Natural killer cell (primary cell): ENCODE results near the gene AMPD3. TPM values are rescaled to one million over a fixed set of nuclear protein-coding genes. Genes with fewer than 3 reads are reported as not detected.

Source experiments
- ATAC-seq, 3 donors: fragments of 150-1000 bp in 2 of 3; fragments of 200-7000 bp in 1 of 3; cut with Tn5 transposase; 1 replicate in 1 of 3; 2 replicates in 2 of 3; pipeline ENCODE4 v1.10.0; 2021; ENCODE audit warnings: mild to moderate bottlenecking in 2 of 3, moderate library complexity in 2 of 3
- DNase-seq, 2 donors: peaks; one replicate each; pipeline versions ENCODE4 v3.0.0 to v3.0.0-alpha.2; 2013 to 2021; ENCODE audit warnings: mixed read lengths in 1 of 2
- H3K27ac ChIP-seq: one replicate; pipeline ENCODE4 v1.5.1; 2013; ENCODE audit warnings: mild to moderate bottlenecking, low read length
- H3K27me3 ChIP-seq: one replicate; pipeline ENCODE4 v1.6.1; 2013; ENCODE audit warnings: low read length; ENCODE audit not compliant: control insufficient read depth, insufficient read depth
- H3K36me3 ChIP-seq: one replicate; pipeline ENCODE4 v1.6.1; 2013; ENCODE audit warnings: low read length; ENCODE audit not compliant: control insufficient read depth, insufficient read depth
- H3K4me1 ChIP-seq: one replicate; pipeline ENCODE4 v1.6.1; 2013; ENCODE audit warnings: low read length; ENCODE audit not compliant: control insufficient read depth, insufficient read depth
- H3K4me3 ChIP-seq: one replicate; pipeline ENCODE4 v1.5.1; 2013; ENCODE audit warnings: low read length
- H3K9me3 ChIP-seq: one replicate; pipeline ENCODE4 v1.6.1; 2013; ENCODE audit warnings: low read length; ENCODE audit not compliant: control insufficient read depth, insufficient read depth
- H3K27ac Mint-ChIP-seq, 2 donors: one replicate each; pipeline ENCODE4 v1.8.0; 2022; ENCODE audit warnings: mild to moderate bottlenecking in 2 of 2, mixed read lengths in 2 of 2, moderate library complexity in 1 of 2
- H3K27me3 Mint-ChIP-seq, 2 donors: one replicate each; pipeline ENCODE4 v1.8.0; 2022; ENCODE audit warnings: low read depth in 2 of 2, mixed read lengths in 2 of 2
- H3K36me3 Mint-ChIP-seq: one replicate; pipeline ENCODE4 v1.8.0; 2022; ENCODE audit warnings: mixed read lengths
- H3K4me1 Mint-ChIP-seq, 2 donors: one replicate each; pipeline ENCODE4 v1.8.0; 2022; ENCODE audit warnings: mixed read lengths in 2 of 2
- H3K4me3 Mint-ChIP-seq: one replicate; pipeline ENCODE4 v1.8.0; 2022; ENCODE audit warnings: mild to moderate bottlenecking, moderate library complexity, mixed read lengths
- H3K9me3 Mint-ChIP-seq, 2 donors: one replicate each; pipeline ENCODE4 v1.8.0; 2022; ENCODE audit warnings: mixed read lengths in 2 of 2
- CTCF ChIP-seq: fragments of 200-600 bp; IDR thresholded peaks from one replicate; pipeline ENCODE4 v1.8.0; 2022; ENCODE audit warnings: antibody characterized with exemption
- WGBS: methylation state at CpG from one replicate; pipeline ENCODE4 v1.1.7; 2013; ENCODE audit warnings: missing lambda C conversion rate; ENCODE audit not compliant: insufficient coverage; 5-methylcytosine and 5-hydroxymethylcytosine counted together
- intact Hi-C: fragments of 100-400 bp; cut with micrococcal nuclease; formaldehyde crosslinking; loops from one replicate; pipeline ENCODE4 v1.14.2; 2022
- total RNA-seq, 4 donors: library from RNA; stranded (reverse); fragments of 120-200 nt in 1 of 4; gene quantifications; one replicate each; pipeline versions ENCODE4 v1.2.3 to v1.2.4, GENCODE V29; 2013 to 2022

AMPD3 gene
- total RNA-seq, 3 donors from 2014 or later (not counting 1 experiment from before 2014, with no cell fraction given) = 5.5 to 9.2 (median 6.8) TPM

GRCh38 chr11:10496296-10496936, 41.4 kb downstream of the AMPD3 start:
- H3K27ac Mint-ChIP-seq = no peak overlapping the region
- no peak for ATAC-seq
- H3K4me1 Mint-ChIP-seq = no peaks in the 10 kb centered on the region
- Histone ChIP-seq H3K36me3 (peaks cover 46% of the 10 kb centered on the region), H3K4me3 (no peak overlapping the region), H3K9me3 (no peaks in the 10 kb centered on the region), H3K27me3 (no peaks in the 10 kb centered on the region), H3K4me1 (no peaks in the 10 kb centered on the region), H3K27ac (no peak overlapping the region)
- H3K27me3 Mint-ChIP-seq = no peaks in the 10 kb centered on the region
- DNase-seq = no peak
- 95% methylated on average over 3 of the region's 4 CpGs for WGBS
- TF ChIP-seq CTCF = no peak
- intact Hi-C loops = no loop called here
- no peak overlapping the region for H3K4me3 Mint-ChIP-seq
- no peaks in the 10 kb centered on the region for H3K9me3 Mint-ChIP-seq
- H3K36me3 Mint-ChIP-seq = no peaks in the 10 kb centered on the region

- intact Hi-C loops = no loop called here
- H3K4me1 Mint-ChIP-seq = no peaks in the 10 kb centered on the region
- no peak overlapping the region for H3K27ac Mint-ChIP-seq
- H3K27ac ChIP-seq = no peak overlapping the region
- TF ChIP-seq CTCF = no peak
- no peak for ATAC-seq
- no peaks in the 10 kb centered on the region for H3K36me3 Mint-ChIP-seq
- no peak overlapping the region for H3K4me3 ChIP-seq
- H3K9me3 ChIP-seq = no peaks in the 10 kb centered on the region
- H3K4me1 ChIP-seq = peaks cover 5% of the 10 kb centered on the region
- no peaks in the 10 kb centered on the region for H3K9me3 Mint-ChIP-seq
- no peak overlapping the region for H3K4me3 Mint-ChIP-seq
- no peaks in the 10 kb centered on the region for H3K27me3 ChIP-seq
- WGBS = 95% methylated on average over 18 of the region's 18 CpGs
- H3K36me3 ChIP-seq = peaks cover 46% of the 10 kb centered on the region
- H3K27me3 Mint-ChIP-seq = no peaks in the 10 kb centered on the region
- DNase-seq = no peak
These were observed 42.4 kb downstream of the AMPD3 start for GRCh38 chr11:10497371-10498021.

- no peak overlapping the region for H3K27ac ChIP-seq
These were observed 42.9 kb downstream of the AMPD3 start for GRCh38 chr11:10498022-10498400.

More at GRCh38 chr11:10498022-10498400, 42.9 kb downstream of the AMPD3 start:
- Mint-ChIP-seq H3K4me1 (no peaks in the 10 kb centered on the region), H3K27ac (no peak overlapping the region), H3K36me3 (no peaks in the 10 kb centered on the region), H3K9me3 (no peaks in the 10 kb centered on the region), H3K4me3 (no peak overlapping the region), H3K27me3 (no peaks in the 10 kb centered on the region)
- peaks cover 5% of the 10 kb centered on the region for H3K4me1 ChIP-seq
- H3K9me3 ChIP-seq = no peaks in the 10 kb centered on the region
- WGBS = 96% methylated on average over 7 of the region's 7 CpGs
- H3K27me3 ChIP-seq = no peaks in the 10 kb centered on the region
- H3K4me3 ChIP-seq = no peak overlapping the region
- intact Hi-C loops = no loop called here
- H3K36me3 ChIP-seq = peaks cover 41% of the 10 kb centered on the region
- no peak for DNase-seq
- ATAC-seq = no peak
- no peak for TF ChIP-seq CTCF
